GM19438 (cell line): ENCODE data around the gene CASP2.

ENCODE experiments used
- ATAC-seq: cut with Tn5 transposase; IDR thresholded peaks from one replicate; pipeline ENCODE4 v1.9.1; 2021; ENCODE audit warnings: low read depth; ENCODE audit not compliant: unreplicated experiment

Gene CASP2

DNA sequence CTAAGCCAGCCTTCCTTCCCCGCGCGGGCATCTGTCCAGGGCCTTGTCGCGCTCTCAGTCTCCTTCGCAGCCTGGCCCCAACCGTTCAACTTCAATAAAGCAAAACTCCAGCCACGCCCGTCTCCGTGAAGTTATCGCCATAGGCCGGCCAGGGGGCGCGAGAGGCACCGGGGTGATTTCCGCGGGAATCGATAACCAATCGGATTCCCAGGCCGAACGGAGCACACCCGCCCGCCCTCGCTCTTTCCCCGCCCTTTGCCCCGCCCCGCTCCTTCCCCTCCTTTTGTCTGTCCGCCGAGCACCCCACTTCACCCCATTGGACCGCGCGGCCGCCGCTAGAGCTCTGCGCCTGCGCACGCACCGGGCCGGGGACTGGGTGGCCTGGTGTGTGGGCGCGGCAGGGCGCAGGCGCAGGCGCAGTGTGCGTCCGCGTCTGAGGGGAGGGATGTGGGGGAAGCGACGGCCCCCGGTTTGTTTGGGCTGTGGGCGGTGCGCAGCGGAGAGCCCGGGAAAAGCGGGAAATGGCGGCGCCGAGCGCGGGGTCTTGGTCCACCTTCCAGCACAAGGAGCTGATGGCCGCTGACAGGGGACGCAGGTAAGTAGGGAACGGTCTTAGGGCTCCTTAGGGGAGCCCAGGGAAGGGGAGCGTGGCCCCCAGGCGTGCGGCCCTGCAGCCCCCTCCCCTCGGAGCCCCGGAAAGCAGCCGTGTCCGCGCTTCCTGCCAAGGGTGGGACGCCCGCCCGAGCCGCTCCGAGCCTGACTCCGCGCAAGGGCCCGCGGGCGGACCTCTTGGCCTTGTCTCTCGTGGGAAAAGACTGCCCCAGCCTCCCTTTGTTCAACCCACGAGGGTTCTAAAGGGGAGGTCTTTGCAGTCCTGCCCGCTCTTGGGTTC is at the start of gene CASP2:
Gene CASP2 (plus strand): TSS at position 417 of the 892 bp plus-strand sequence. CDS start 105 bp downstream, at position 522.
- peak; percentile 87 for ATAC-seq

DNA sequence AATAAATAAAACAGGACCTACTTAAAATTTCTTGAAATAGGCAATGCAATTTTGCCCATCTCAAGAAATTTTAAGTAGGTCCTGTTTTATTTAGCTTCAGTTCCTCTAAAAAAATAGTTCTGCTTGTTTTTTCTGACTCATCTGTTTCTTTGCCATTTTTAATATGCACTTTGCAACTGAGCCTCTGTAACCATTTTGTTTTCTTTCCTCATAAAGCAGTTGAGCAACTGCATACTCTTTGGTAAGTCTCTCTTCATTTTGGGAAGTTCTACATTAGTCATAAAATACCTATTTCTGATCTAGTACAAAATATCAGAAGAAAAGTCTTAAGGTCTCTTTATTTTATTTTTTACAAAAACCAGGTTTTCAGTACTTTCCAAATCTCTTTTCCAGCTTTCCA is 48.3 kb upstream of the CASP2 start:
- ATAC-seq: no peak

DNA sequence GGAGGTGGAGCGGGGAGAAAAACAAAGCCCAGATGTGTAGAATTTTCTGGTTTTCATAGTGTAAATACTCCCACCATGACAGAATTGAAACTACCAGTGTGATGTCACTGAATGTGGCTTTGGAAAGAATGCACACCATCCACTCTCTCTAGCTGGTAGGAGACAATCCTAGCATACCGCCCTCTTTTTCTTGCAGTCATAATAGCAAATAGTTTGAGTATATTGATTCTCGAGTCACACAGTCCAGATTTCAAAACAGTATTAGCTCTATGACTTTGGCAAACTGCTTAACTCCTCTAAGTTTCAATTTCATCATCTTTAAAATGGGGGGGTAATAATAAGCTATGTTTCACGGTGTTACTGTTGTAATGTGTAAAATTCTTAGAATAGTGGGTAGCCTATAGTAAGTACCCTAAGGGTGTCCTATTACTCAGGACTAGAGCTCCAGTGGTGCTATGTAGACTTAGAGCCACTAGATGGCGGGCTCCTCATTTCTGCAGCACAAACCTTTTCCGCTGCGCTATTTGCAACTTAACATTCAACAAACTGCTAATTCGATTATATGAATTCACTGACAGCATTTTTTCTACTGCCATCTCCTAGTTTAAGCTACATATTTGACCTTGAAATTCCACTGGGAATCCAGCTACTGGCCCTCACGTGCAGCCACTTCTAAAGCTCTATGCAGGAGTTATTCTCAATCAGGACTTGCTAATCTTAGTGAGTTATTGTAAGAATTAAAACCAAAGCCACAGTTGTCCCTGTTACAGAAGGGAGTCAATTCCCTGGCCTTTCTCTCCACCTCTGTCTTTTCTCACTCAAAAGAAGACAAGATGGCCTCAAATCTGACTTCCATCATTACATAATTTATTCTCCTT is 47.6 kb upstream of the CASP2 start:
- ATAC-seq: peak; percentile 92

DNA sequence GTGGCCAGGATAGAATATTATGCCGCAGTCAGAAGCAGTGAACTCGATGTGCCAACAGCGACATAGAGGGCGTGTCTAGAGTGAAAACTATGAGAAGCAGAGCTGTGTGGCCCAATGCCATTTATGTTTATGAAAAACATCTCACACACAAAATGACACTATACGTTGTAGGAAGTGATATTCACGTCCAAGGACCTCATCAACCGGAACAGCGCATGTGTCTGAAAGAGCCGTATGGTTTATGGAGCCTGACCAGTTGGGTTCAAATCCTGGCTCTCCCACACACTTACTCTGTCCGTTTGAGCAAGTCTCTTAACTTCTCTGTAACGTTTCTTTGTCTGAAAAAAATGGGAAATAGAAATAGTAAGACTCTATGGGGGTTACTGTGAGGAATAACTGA is 45.8 kb upstream of the CASP2 start:
- no peak for ATAC-seq

DNA sequence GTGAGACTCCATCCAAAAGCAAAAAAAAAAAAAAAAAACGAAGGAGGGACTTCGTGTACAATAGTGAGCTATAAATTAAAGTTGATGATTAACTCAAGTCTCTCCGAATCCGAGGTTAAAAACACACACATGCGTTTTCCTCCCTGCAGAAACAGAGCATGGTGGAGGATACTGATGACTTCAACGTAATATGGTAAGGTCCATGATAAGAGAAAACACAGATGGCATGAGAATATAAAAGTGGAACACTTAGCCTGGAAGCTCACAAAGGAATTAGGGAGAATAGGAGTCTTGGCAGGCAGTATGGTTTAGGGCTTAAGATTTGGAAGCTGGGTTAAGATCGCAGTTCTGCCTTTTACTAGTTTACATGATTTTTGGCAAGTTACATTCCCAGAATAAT is 45.0 kb upstream of the CASP2 start:
- no peak for ATAC-seq

DNA sequence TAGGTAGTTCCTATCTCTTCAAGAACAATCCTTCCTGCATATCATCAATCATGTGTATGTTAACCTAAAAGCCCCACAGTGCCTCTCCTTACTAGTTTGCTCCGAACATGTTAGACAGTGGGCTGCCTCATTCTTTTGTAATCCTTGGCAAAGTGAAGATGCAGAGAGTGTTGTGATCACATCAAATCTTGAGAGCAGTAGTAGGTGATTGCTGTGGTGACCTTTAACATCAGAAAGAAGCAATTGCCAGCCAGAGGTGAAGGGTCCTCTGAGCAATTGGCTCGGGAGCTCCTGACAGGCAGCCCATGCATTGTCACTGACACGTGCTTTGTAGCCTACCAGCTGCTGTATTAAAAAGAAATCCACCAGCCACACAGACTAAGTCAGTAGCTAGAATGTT is 44.5 kb upstream of the CASP2 start:
- ATAC-seq: no peak

DNA sequence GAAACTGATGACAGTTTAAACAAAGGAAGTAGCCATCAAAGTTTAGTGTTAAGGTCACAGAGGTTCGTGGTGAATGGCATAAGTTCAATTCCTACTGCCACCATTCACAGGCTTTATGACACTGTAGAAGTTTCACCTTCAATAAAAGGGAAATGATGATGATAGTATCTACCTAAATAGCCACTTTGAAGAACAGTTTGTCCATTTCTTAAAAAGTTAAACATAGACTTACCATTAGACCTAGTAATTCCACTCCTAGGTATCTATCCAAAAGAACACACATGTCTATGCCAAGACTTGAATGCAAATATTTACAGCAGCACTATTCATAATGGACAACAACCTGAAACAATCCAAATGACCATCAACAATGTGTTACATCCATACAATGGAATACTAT is 43.8 kb upstream of the CASP2 start:
- ATAC-seq: no peak

DNA sequence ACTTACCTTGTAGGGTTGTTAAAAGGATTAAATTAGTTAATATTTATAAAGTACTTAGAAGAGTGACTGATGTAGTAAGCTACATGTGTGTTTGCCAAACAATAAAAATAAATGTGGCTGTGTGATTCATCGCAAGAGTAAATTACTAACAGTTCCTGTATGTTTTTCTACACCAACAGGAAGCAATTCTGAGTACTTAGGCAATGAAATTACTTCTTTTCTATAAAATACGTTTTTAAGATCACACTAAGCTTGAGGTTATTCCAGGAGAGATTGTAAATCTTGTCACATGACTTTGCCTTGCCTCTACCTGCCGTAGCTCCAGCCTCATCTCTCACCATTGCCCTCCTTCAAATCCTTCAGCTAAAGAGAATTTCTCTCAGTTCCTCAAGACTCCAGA is 43.0 kb upstream of the CASP2 start:
- ATAC-seq: no peak

DNA sequence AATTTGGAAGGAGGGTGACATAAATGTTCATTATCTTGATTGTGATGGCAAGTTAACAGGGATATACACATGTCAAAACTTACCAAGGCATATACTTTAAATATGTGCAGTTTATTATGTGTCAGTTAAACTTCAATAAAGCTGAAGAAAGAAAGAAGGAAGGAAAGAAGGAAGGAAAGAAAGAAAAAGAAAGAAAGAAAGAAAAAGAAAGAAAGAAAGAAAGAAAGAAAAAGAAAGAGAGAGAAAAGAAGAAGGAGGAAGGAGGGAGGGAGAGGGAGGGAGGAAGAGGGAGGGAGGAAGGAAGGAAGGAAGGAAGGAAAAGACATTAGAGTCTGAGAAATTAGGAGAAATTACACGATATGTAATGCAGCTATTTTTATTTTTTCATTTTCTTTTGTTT is 40.8 kb upstream of the CASP2 start:
- no peak for ATAC-seq

DNA sequence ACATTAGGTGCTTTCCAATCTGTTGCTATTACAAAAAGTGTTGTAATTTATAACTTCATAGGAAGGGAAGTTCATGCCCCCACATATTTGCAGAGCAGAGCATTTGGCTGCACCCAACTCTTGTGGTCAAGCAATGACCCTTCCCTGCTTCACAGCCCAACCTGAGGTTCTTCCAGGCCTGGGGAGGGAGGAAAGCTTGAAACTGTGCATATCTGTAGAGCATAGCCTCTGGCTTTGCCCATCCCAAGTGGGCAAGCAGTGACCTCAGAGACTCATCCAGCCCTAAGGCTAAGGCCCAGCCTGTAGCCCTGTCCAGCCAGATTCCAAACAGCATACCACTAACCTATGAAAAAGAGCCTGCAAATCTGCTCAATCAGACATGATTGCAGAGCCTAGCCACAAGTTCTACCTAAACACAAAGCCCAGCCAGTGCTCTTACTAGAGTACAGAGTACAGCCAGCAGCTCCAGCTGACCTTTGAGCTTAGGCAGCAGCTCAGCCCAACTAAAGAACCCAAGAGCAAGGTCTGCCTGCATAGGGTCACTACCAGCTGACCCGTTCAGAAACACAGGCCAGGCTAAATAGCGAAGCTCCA is 39.3 kb upstream of the CASP2 start:
- ATAC-seq: no peak

DNA sequence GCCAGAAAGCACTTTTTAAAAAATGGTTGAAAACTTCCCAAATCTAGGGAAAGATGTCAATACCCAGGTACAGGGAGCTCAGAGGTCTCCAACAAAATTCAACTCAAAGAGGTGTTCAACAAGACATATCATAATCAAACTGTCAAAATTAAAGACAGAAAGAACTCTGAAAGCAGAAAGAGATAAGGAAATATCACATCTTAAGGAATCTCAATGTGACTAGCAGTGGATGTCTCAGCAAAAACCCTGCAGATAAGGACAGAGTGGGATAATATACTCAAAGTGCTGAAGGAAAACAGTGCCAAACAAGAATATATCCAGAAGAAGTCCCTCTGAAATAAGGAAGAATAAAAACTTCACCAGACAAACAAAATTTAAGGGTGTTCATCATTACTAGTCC is 38.0 kb upstream of the CASP2 start:
- no peak for ATAC-seq

DNA sequence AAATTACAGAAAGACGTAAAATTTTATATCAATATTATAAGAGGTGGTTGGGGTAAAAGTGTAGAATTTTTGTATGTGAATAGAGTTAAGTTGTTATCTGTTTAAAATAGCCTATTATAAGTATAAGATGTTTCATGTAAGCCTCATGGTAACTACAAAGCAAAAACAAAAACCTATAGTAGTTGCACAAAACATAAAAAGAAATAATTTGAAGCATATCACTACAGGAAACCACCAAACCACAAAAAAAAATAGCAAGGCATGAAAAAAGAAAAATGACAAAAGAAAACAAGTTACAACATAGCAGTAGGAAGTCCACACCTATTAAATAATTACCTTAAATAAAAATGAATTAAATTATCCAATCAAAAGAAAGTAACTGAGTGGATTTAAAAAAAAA is 37.3 kb upstream of the CASP2 start:
- ATAC-seq: no peak

DNA sequence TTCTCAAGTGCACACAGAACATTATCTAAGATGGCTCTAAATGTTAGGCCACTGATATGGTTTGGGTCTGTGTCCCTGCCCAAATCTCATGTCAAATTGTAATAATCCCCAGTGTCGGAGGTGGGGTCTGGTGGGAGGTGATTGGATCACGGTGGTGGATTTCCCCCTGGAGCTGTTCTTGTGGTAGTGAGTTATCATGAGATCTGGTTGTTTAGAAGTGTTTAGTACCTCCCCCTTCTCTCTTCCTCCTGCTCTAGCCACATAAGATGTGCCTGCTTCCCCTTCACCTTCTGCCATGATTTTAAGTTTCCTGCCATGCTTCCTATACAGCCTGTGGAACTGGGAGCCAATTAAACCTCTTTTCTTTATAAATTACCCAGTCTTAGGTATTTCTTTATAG is 36.1 kb upstream of the CASP2 start:
- no peak for ATAC-seq

DNA sequence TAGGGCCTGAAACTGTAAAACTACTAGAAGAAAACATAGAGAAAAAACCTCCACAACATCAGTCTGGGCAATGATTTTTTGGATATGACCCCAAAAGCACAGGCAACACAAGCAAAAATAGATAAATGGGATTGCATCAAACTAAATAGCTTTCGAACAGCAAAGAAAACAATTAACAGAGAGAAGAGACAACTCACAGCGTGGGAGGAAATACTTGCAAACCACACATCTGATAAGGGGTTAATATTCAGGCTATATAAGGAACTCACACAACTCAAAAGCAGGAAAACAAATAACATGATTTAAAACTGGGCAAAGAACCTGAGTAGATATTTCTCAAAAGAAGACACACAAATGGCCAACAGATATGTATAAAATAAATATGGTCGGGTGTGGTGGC is 32.6 kb upstream of the CASP2 start:
- ATAC-seq: no peak

DNA sequence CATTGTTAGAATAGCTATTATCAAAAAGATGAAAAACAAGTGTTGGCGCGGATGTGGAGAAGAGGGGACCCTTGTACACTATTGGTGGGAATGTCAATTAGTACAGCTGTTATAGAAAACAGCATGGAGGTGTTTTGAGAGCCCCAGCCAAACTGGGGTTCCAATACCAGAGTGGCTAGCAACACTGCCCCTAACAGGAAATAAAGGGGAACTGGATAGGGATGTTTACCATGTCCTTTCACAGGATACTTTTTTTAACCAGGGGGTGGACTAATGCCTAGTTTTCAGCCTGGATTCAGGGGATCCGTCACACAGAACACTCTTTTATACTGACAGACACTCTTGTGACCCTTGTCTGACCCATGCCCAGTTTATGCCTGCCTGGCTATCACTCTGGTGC is 31.8 kb upstream of the CASP2 start:
- ATAC-seq: no peak

DNA sequence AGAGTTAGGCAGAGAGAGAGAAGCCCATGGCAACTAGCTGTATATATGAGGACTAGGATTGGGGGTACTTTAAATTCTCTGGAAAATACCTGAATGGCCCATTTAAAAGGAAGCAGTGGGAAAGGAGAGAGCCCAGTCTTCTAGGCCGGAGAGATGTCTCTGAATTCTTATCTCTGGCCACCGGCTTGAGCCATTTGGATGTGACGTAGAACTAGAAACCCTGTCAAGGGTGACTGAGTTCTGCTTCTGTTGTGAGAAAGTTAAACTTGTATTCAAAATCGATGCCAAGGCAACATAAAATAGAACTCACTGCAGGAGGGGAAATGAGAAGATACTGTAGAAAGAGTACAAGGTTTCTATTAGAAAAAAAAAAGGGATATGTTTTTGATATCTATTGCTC is 31.2 kb upstream of the CASP2 start:
- peak; percentile 71 for ATAC-seq

DNA sequence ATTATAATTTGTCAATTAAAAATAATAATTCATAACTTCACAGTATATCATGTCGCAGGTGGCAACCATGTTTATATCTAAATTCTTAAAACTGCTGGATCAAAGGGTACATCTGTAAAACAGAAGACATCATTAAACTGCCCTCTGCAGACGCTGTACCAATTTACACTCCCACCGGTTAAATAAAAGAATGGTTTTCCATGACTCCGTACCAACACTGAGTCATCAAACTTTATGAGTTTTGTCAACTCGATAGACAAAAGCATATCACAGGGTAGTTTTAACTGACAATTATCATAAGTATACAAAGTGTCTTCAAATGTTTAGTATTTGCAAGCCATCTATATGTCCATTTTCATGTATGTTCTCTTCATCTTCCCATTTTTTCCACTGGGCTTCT is 30.6 kb upstream of the CASP2 start:
- ATAC-seq: no peak

DNA sequence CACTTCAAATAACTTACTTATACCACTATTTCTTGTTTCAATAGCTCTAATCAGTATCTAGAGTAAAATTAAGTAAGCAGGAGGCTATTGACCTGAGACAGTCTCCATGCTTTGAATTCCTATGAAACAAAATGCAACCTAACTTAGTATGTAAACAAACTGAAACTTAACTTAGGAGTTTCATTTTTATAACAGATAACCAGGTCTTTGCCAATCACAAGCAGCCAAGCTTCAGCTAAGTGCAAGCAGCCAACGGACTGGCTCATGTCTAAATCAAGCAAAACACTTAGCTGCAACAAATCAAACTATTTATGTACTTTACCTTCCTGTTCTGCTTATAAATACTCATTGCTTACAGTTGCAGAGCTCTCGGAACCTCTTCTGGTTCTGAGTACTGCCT is 29.3 kb upstream of the CASP2 start:
- peak; percentile 33 for ATAC-seq

DNA sequence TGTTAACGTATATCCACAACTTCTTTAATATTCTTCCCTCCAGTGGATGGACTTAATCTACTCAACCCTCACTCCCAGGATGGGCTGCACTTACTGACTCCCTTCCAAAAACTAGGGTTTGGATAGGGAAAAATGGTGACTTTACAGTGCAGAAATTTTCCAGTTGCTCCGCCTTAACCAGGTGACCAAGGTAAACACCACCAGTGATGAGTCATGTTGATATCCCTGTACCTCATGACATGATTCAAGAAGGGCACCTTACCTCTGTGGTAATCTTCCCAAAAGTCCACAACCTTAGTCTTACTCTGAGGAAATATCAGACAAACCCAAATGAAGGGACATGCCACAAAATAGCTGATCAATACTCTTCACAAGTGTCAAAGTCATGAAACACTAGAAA is 28.4 kb upstream of the CASP2 start:
- ATAC-seq: no peak

DNA sequence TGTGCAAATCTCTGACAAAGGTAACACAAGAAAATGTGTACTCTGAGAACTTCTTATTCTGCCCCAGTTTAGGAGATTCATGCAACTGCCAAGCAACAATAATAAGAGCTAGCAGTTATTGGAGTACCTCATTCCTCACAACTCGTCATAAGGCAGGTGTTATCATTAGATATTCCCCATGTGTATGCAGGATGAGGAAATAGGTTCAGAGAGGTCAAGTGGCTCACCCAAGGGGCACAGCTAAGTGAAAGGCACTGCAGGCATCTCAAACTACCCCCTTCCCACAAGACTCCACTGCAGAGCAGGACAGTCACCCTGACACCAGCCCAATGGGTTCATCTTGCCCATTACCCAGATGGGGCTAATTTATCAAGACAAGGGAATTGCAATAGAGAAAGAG is 26.2 kb upstream of the CASP2 start:
- ATAC-seq: no peak
